BE2C (cell line): ENCODE data around the gene FAM234B.
"Not testable (repeated sequence)": the region's sequence is repeated elsewhere in the genome, so short reads cannot be mapped to it uniquely, and the experiment has no call there.

Experiments used
- DNase-seq: peaks from one replicate; pipeline ENCODE4 v3.0.0-alpha.2; 2020
- H3K27me3 ChIP-seq: fragments of 250-450 bp; sonication (Bioruptor Pico); 2 replicates; pipeline ENCODE4 v1.5.1; 2020; ENCODE audit warnings: mild to moderate bottlenecking
- H3K36me3 ChIP-seq: fragments of 250-450 bp; sonication (Bioruptor Pico); 2 replicates; pipeline ENCODE4 v1.5.1; 2020; ENCODE audit warnings: mild to moderate bottlenecking
- H3K4me1 ChIP-seq: fragments of 250-450 bp; sonication (Bioruptor Pico); 2 replicates; pipeline ENCODE4 v1.5.1; 2020
- H3K4me3 ChIP-seq: 2 replicates; pipeline ENCODE4 v1.5.1; 2011; ENCODE audit warnings: low read depth, low read length
- H3K9me3 ChIP-seq: fragments of 250-450 bp; sonication (Bioruptor Pico); 2 replicates; pipeline ENCODE4 v1.5.1; 2020
- TF ChIP-seq, protein P1 (sequence below): IDR thresholded peaks from 2 replicates; pipeline ENCODE4 v1.5.1; 2012; ENCODE audit warnings: mild to moderate bottlenecking, low read depth, low read length

Gene FAM234B

DNA sequence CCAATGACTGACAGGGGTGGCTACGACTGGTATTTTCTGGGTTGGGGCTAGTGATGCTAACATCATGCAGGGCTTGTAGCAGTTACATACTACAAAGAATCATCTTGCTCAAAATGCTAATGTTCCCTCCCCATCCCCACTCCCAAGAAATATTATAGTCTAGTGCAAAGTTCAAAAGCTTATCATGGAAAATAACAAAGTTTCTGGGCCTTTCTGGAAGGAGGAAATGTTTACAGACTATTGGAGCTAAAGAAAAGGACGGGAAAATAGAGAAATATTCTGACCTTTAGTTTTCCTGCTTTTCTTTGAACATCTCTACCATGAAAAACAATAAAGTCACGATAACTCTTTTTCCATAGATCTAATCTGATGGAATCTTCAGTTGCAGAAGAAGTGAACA lies 36.1 kb downstream of the FAM234B start:
- TF ChIP-seq, protein P1, sequence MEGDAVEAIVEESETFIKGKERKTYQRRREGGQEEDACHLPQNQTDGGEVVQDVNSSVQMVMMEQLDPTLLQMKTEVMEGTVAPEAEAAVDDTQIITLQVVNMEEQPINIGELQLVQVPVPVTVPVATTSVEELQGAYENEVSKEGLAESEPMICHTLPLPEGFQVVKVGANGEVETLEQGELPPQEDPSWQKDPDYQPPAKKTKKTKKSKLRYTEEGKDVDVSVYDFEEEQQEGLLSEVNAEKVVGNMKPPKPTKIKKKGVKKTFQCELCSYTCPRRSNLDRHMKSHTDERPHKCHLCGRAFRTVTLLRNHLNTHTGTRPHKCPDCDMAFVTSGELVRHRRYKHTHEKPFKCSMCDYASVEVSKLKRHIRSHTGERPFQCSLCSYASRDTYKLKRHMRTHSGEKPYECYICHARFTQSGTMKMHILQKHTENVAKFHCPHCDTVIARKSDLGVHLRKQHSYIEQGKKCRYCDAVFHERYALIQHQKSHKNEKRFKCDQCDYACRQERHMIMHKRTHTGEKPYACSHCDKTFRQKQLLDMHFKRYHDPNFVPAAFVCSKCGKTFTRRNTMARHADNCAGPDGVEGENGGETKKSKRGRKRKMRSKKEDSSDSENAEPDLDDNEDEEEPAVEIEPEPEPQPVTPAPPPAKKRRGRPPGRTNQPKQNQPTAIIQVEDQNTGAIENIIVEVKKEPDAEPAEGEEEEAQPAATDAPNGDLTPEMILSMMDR = no peak
- no peak overlapping the region for H3K4me3 ChIP-seq
- no peaks in the 10 kb centered on the region for H3K36me3 ChIP-seq
- H3K9me3 ChIP-seq = no peaks in the 10 kb centered on the region
- no peaks in the 10 kb centered on the region for H3K27me3 ChIP-seq
- no peak for DNase-seq
- H3K4me1 ChIP-seq = no peaks in the 10 kb centered on the region

DNA sequence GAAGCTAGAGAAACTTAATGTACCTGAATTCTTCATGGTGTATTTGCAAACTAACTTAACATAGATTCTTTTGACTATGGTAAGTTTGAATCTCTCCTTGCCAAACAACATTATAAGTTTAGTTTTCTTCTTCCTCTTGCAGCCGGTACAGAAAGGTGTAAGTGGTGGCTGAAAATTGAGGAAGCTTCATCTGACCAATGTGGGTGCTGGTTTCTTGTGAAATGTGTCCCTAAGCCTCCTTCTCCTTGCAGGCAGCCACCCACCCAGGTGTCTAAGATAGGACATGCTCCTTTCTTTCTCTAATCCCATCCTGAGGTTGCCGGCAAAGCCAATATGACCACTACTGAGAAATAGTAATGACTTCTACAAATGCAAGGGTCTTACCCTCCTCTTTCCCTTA lies 38.7 kb downstream of the FAM234B start:
- Histone ChIP-seq H3K4me1 (no peaks in the 10 kb centered on the region), H3K9me3 (no peaks in the 10 kb centered on the region), H3K4me3 (no peak overlapping the region), H3K36me3 (no peaks in the 10 kb centered on the region), H3K27me3 (no peaks in the 10 kb centered on the region)
- TF ChIP-seq, protein P1 = no peak
- DNase-seq = no peak

DNA sequence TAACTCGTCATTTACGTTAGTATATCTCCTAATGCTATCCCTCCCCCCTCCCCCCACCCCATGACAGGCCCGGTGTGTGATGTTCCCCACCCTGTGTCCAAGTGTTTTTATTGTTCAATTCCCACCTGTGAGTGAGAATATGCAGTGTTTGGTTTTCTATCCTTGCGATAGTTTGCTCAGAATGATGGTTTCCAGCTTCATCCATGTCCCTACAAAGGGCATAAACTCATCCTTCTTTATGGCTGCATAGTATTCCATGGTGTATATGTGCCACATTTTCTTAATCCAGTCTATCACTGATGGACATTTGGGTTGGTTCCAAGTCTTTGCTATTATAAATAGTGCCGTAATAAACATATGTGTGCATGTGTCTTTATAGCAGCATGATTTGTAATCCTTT lies 39.5 kb downstream of the FAM234B start:
- H3K9me3 ChIP-seq, H3K4me3 ChIP-seq, H3K4me1 ChIP-seq, H3K27me3 ChIP-seq, DNase-seq, H3K36me3 ChIP-seq: not testable (repeated sequence)

DNA sequence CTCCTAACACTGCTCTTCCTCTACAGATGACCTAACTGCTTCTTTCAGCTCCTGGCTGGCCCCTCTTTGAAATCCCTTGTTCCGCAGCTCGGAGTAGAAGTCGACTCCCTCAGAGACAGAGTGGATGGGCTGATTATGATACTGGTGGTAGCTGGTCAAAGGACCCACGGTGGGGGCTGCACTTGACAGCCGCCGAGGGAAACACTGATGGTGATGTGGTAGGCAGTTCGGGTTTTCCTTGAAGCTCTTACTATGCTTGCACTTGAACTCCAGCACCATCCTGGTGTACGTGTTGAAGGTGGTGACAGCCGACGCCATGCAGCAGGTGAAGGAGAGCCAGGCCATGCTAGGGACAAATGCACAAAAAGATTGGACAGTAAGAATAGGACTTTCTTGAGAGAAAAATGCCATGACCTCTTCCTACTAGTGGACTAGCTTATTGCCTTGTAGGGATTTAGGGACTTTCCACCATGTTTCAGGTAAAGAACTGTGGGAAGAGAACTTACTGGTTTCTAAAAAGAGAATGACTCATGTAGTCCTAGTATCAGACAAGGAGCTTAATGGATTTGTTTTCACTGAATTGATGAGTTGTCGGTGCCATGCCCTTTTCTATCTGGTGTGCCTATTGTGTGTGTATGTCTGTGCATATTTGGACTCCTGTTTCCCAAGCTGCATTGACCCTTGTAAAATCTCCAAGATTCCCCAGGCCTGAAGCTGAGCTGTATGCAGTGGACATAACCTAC lies 40.9 kb downstream of the FAM234B start:
- H3K4me1 ChIP-seq = no peaks in the 10 kb centered on the region
- H3K9me3 ChIP-seq = no peaks in the 10 kb centered on the region
- no peak for DNase-seq
- no peak overlapping the region for H3K4me3 ChIP-seq
- TF ChIP-seq, protein P1 = no peak
- H3K36me3 ChIP-seq = no peaks in the 10 kb centered on the region
- no peaks in the 10 kb centered on the region for H3K27me3 ChIP-seq

DNA sequence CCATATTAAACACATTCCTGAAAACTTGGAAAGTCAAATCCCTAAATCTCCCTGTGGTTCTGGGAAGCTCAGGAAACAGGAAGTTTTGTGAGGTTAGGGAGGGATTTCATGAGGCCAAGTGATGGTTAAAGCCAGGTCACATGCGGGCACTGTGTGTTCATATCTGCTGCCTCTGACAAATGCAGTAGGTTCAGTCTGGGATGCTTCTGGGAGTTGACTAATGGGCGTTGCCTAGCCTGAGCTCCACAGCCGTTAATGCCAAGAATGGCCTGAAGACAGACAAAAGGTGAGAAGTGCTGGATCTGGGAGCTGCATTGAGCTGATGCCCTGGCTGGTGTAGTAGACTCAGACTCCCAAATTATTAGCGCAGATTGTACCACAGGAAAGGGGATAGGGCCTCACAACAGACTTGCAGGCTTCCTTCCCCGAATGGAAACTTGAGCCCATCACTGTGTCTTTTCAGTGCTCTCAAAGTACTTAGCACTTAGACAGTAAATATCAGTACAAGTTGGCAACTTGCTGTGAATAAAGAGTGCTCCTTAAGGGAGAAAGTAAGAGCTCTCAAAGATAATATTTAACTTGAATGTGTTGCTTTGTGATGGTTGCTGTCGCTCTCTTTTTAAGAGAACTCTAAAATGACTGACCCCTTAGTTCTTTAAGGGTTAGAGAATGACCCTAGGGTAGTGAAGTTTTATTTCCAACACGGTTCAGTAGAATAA lies 41.9 kb downstream of the FAM234B start:
- Histone ChIP-seq H3K27me3 (no peaks in the 10 kb centered on the region), H3K4me1 (no peaks in the 10 kb centered on the region), H3K4me3 (no peak overlapping the region), H3K9me3 (no peaks in the 10 kb centered on the region), H3K36me3 (no peaks in the 10 kb centered on the region)
- DNase-seq = no peak
- TF ChIP-seq, protein P1 = no peak

DNA sequence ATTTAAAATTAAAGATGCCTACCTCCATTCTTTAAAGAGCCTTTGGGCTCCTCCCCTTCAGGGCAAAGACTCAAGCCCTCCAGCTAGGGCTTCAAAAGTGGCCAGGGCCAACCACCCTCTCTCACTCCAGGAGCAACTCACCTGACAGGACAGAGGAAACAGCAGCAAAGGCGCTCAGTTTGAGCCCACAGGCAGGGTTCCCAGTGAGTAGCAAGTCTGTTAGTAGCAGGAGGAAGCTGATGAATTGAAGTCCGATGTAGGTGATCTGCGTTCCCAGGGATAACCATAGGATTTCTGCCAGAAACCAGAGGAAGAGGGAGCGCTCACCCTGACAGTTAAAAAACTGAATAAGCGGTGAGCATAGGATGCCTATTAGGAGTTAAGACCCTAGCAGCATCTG lies 43.6 kb downstream of the FAM234B start:
- no peak overlapping the region for H3K4me3 ChIP-seq

More for the DNA sequence above, 43.6 kb downstream of the FAM234B start:
- Histone ChIP-seq H3K36me3 (no peaks in the 10 kb centered on the region), H3K9me3 (no peaks in the 10 kb centered on the region), H3K27me3 (no peaks in the 10 kb centered on the region), H3K4me1 (no peaks in the 10 kb centered on the region)
- TF ChIP-seq, protein P1 = no peak
- no peak for DNase-seq
